Liver (tissue), 9 donors: Measurements from ENCODE around the gene ULK2. TPM values are rescaled to one million over a fixed set of nuclear protein-coding genes. Genes with fewer than 3 reads are reported as not detected.

Experiments used
- DNase-seq: peaks from one replicate; pipeline ENCODE4 v3.0.0-alpha.2; 2017; ENCODE audit warnings: low spot score
- H3K27ac ChIP-seq, 2 donors: one replicate each; pipeline ENCODE4 v1.7.0; 2013; ENCODE audit warnings: inconsistent platforms in 2 of 2, low read length in 2 of 2, control low read depth in 1 of 2, low read depth in 1 of 2, mild to moderate bottlenecking in 1 of 2
- H3K27me3 ChIP-seq, 4 donors: one replicate each; pipeline versions ENCODE4 v1.6.1 to v1.7.0; 2013; ENCODE audit warnings: low read length in 3 of 4, inconsistent platforms in 1 of 4, mild to moderate bottlenecking in 1 of 4, moderate library complexity in 1 of 4; ENCODE audit not compliant: control insufficient read depth in 4 of 4, insufficient read depth in 4 of 4
- H3K36me3 ChIP-seq, 4 donors: one replicate each; pipeline versions ENCODE4 v1.6.1 to v1.7.0; 2013; ENCODE audit warnings: low read length in 3 of 4, mild to moderate bottlenecking in 3 of 4, low read depth in 1 of 4, moderate library complexity in 1 of 4; ENCODE audit not compliant: control insufficient read depth in 4 of 4, insufficient read depth in 3 of 4
- H3K4me1 ChIP-seq, 4 donors: one replicate each; pipeline versions ENCODE4 v1.6.1 to v1.7.0; 2013; ENCODE audit warnings: low read length in 3 of 4, mild to moderate bottlenecking in 3 of 4, moderate library complexity in 1 of 4; ENCODE audit not compliant: control insufficient read depth in 4 of 4, insufficient read depth in 4 of 4
- H3K4me3 ChIP-seq, 3 donors: one replicate each; pipeline versions ENCODE4 v1.6.1 to v1.7.0; 2013; ENCODE audit warnings: low read length in 3 of 3, control low read depth in 1 of 3, low read depth in 1 of 3, mild to moderate bottlenecking in 1 of 3
- H3K9ac ChIP-seq, 2 donors: one replicate each; pipeline ENCODE4 v1.7.0; 2013; ENCODE audit warnings: low read length in 2 of 2, mild to moderate bottlenecking in 2 of 2, moderate library complexity in 2 of 2, control low read depth in 1 of 2, low read depth in 1 of 2
- H3K9me3 ChIP-seq, 4 donors: one replicate each; pipeline versions ENCODE4 v1.6.1 to v1.7.0; 2013; ENCODE audit warnings: low read length in 3 of 4; ENCODE audit not compliant: control insufficient read depth in 4 of 4
- EGR1 ChIP-seq, 2 donors: IDR thresholded peaks; 2 replicates each; pipeline ENCODE4 v1.6.1; 2016 to 2018; ENCODE audit warnings: antibody characterized with exemption in 2 of 2, low read depth in 2 of 2
- FOXA1 ChIP-seq: IDR thresholded peaks from 2 replicates; pipeline ENCODE4 v1.6.1; 2016; ENCODE audit warnings: antibody characterized with exemption
- FOXA2 ChIP-seq: IDR thresholded peaks from 2 replicates; pipeline ENCODE4 v1.6.1; 2016; ENCODE audit warnings: antibody characterized with exemption
- GABPA ChIP-seq, 2 donors: IDR thresholded peaks in 1 of 2; conservative IDR thresholded peaks in 1 of 2; 2 replicates each; pipeline ENCODE4 v1.6.1; 2016; ENCODE audit warnings: antibody characterized with exemption in 2 of 2, mild to moderate bottlenecking in 1 of 2, moderate library complexity in 1 of 2
- HNF4G ChIP-seq: IDR thresholded peaks from 2 replicates; pipeline ENCODE4 v1.6.1; 2016; ENCODE audit warnings: antibody characterized with exemption
- JUND ChIP-seq, 2 donors: IDR thresholded peaks; 2 replicates each; pipeline ENCODE4 v1.6.1; 2016; ENCODE audit warnings: antibody characterized with exemption in 2 of 2
- NR2F2 ChIP-seq: IDR thresholded peaks from 2 replicates; pipeline ENCODE4 v1.6.1; 2016; ENCODE audit warnings: antibody characterized with exemption
- RAD21 ChIP-seq, 2 donors: IDR thresholded peaks; 2 replicates each; pipeline ENCODE4 v1.6.1; 2016; ENCODE audit warnings: antibody characterized with exemption in 2 of 2, mild to moderate bottlenecking in 2 of 2
- RXRA ChIP-seq, 2 donors: IDR thresholded peaks; 2 replicates each; pipeline ENCODE4 v1.6.1; 2017 to 2018; ENCODE audit warnings: antibody characterized with exemption in 2 of 2, mild to moderate bottlenecking in 1 of 2
- TAF1 ChIP-seq: conservative IDR thresholded peaks from 2 replicates; pipeline ENCODE4 v1.6.1; 2016; ENCODE audit warnings: antibody characterized with exemption, mild to moderate bottlenecking
- YY1 ChIP-seq: IDR thresholded peaks from 2 replicates; pipeline ENCODE4 v1.6.1; 2016; ENCODE audit warnings: antibody characterized with exemption, mild to moderate bottlenecking
- WGBS: extraction: QIAGEN DNeasy Blood & Tissue Kit; methylation state at CpG from one replicate; pipeline ENCODE4 v1.1.7; 2013; 5-methylcytosine and 5-hydroxymethylcytosine counted together
- polyA plus RNA-seq, 2 donors: library from polyadenylated mRNA; stranded (reverse) in 1 of 2; unstranded in 1 of 2; fragments of 200-250 nt in 1 of 2; fragments of >200 nt in 1 of 2; fragmentation: Nextera tagmentation in 1 of 2; extraction: Ambion mirVana in 1 of 2; gene quantifications; one replicate each; pipeline versions ENCODE4 v1.2.1 to v1.2.3, GENCODE V29; 2013 to 2015
- total RNA-seq, 2 donors: library from RNA; depleted of rRNA; stranded (reverse); fragments of >200 nt; gene quantifications; one replicate each; pipeline ENCODE4 v1.2.3, GENCODE V29; 2014
- TF ChIP-seq, protein P1 (sequence below): fragments of 150-350 bp; IDR thresholded peaks from 2 replicates; pipeline ENCODE4 v1.5.1; 2017; ENCODE audit warnings: improper control_type of control experiment, low read depth, low read length; ENCODE audit not compliant: missing input control
- TF ChIP-seq, protein P2 (sequence below): IDR thresholded peaks from 2 replicates; pipeline ENCODE4 v1.6.1; 2016; ENCODE audit warnings: antibody characterized with exemption, mild to moderate bottlenecking
- TF ChIP-seq, protein P3 (sequence below): IDR thresholded peaks from 2 replicates; pipeline ENCODE4 v1.6.1; 2016; ENCODE audit warnings: antibody characterized with exemption
- TF ChIP-seq, protein P4 (sequence below): IDR thresholded peaks from 2 replicates; pipeline ENCODE4 v1.6.1; 2016; ENCODE audit warnings: antibody characterized with exemption
- TF ChIP-seq, protein P5 (sequence below): IDR thresholded peaks from 2 replicates; pipeline ENCODE4 v1.6.1; 2016; ENCODE audit warnings: antibody characterized with exemption
- donor health status: healthy.
- donor health status: healthy.
- donor health status: healthy.
- donor health status: healthy.
- donor health status: healthy.

The ULK2 gene
- total and polyA plus RNA-seq, 4 donors = 0.89 to 7.9 (median 4.2) TPM

DNA sequence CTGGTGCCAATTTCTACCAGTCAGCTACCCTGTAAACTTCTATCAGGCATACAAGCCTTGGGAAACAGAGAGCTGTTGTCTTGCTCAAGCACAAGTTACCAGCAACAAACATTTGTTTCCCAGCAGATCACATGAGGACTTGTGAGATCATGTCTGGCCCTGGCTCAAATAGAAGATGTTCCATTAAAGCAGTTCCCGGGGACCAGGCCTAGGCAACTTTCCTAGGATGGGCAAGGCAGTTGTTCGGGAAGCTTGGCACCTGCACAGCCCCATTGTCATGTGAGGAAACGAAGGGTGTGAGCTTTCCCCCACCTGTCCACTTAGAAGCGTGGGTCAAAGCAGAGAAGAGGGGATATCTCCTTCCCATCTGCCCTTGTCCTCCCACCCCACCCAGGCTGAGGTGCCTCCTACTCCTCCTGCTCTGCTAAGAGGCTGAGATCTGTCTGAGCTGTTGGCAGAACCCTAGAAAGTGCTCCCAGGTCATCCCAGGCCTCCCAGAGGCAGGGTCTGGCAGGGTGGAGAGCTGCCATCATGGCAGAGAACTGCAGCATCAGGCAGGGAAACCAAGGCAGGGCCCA is 140.1 kb downstream of the ULK2 start (continued):
- TF ChIP-seq, protein P1, sequence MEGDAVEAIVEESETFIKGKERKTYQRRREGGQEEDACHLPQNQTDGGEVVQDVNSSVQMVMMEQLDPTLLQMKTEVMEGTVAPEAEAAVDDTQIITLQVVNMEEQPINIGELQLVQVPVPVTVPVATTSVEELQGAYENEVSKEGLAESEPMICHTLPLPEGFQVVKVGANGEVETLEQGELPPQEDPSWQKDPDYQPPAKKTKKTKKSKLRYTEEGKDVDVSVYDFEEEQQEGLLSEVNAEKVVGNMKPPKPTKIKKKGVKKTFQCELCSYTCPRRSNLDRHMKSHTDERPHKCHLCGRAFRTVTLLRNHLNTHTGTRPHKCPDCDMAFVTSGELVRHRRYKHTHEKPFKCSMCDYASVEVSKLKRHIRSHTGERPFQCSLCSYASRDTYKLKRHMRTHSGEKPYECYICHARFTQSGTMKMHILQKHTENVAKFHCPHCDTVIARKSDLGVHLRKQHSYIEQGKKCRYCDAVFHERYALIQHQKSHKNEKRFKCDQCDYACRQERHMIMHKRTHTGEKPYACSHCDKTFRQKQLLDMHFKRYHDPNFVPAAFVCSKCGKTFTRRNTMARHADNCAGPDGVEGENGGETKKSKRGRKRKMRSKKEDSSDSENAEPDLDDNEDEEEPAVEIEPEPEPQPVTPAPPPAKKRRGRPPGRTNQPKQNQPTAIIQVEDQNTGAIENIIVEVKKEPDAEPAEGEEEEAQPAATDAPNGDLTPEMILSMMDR = no peak
- peak in 1 of 2 donors; percentile 70 for TF ChIP-seq EGR1 (IDR thresholded peaks at IDR 0.05; ENCODE audit: low read depth in 2 of 2)
- no peak for TF ChIP-seq TAF1
- TF ChIP-seq RAD21 (IDR thresholded peaks at IDR 0.05) = peak in 1 of 2 donors; percentile 49

DNA sequence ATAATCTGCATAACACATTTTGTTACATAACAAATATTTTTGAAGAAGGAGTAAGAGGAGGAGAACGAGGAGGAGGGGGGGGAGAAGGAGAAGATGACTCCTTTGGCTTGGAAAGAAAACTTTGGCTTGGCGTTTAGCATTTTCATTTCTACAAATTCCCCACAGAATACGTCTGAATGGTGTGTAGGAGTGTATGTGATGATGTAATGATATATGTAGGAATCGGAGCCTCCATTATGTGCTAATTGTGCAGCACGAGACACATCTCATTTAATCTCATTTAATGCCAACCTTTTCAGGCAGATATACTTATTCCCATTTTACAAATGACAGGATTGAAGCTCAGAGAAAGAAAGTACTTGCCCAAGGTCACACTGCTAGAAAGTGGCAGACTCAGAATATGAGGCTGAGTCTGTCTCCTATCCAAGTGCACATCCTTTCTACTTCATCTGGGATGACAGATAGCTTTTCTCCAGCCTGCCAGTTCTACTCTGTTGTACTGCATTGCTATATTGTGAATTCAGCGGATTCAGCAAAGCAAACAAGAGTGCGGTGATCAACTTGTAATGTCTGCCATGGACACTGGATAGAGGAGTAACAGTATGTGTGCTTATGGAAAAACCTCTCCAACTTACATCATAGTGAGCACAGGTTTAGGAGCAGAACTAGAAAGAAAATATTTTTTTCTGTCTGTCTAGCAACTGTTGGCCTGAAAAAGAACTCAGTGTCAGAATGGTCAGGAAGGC is 140.9 kb downstream of the ULK2 start:
- no peak for TF ChIP-seq TAF1
- TF ChIP-seq, protein P2, sequence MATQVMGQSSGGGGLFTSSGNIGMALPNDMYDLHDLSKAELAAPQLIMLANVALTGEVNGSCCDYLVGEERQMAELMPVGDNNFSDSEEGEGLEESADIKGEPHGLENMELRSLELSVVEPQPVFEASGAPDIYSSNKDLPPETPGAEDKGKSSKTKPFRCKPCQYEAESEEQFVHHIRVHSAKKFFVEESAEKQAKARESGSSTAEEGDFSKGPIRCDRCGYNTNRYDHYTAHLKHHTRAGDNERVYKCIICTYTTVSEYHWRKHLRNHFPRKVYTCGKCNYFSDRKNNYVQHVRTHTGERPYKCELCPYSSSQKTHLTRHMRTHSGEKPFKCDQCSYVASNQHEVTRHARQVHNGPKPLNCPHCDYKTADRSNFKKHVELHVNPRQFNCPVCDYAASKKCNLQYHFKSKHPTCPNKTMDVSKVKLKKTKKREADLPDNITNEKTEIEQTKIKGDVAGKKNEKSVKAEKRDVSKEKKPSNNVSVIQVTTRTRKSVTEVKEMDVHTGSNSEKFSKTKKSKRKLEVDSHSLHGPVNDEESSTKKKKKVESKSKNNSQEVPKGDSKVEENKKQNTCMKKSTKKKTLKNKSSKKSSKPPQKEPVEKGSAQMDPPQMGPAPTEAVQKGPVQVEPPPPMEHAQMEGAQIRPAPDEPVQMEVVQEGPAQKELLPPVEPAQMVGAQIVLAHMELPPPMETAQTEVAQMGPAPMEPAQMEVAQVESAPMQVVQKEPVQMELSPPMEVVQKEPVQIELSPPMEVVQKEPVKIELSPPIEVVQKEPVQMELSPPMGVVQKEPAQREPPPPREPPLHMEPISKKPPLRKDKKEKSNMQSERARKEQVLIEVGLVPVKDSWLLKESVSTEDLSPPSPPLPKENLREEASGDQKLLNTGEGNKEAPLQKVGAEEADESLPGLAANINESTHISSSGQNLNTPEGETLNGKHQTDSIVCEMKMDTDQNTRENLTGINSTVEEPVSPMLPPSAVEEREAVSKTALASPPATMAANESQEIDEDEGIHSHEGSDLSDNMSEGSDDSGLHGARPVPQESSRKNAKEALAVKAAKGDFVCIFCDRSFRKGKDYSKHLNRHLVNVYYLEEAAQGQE = no peak
- no peak for TF ChIP-seq HNF4G
- TF ChIP-seq FOXA1 = peak; percentile 2
- TF ChIP-seq, protein P3, sequence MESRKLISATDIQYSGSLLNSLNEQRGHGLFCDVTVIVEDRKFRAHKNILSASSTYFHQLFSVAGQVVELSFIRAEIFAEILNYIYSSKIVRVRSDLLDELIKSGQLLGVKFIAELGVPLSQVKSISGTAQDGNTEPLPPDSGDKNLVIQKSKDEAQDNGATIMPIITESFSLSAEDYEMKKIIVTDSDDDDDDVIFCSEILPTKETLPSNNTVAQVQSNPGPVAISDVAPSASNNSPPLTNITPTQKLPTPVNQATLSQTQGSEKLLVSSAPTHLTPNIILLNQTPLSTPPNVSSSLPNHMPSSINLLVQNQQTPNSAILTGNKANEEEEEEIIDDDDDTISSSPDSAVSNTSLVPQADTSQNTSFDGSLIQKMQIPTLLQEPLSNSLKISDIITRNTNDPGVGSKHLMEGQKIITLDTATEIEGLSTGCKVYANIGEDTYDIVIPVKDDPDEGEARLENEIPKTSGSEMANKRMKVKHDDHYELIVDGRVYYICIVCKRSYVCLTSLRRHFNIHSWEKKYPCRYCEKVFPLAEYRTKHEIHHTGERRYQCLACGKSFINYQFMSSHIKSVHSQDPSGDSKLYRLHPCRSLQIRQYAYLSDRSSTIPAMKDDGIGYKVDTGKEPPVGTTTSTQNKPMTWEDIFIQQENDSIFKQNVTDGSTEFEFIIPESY = no peak
- peak overlapping the region; percentile 80 to 88 for H3K27ac ChIP-seq
- H3K36me3 ChIP-seq = no peaks in the 10 kb centered on the region
- H3K4me3 ChIP-seq = no peak overlapping the region
- no peak for DNase-seq
- H3K27me3 ChIP-seq = no peaks in the 10 kb centered on the region
- WGBS = 93% methylated on average over 7 of the region's 7 CpGs
- no peaks in the 10 kb centered on the region for H3K9me3 ChIP-seq
- H3K4me1 ChIP-seq = peaks cover 5 to 11% (median 8%) of the 10 kb centered on the region in 4 donors
- H3K9ac ChIP-seq = peak overlapping the region in 1 of 2 donors; percentile 23

DNA sequence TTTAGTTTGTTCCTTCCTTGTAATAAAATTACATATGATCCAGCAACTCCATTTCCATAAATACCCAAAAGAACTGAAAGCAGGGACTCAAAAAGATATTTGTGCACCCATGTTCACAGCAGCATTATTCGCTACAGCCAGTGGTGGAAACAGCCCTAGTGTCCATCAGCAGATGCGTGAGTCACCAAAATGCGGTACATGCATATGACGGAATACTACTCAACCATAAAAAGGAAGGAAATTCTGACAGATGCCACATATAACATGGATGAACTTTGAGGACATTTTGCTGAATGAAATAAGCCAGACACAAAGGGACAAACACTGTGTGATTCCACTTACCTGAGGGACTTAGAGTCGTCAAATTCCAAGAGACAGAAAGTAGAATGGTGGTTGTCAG is 142.2 kb downstream of the ULK2 start:
- Histone ChIP-seq H3K4me1 (peaks cover 8 to 17% (median 11%) of the 10 kb centered on the region in 4 donors), H3K27ac (no peak overlapping the region)
- TF ChIP-seq JUND (IDR thresholded peaks at IDR 0.05) = no peak
- no peak for TF ChIP-seq RAD21 (IDR thresholded peaks at IDR 0.05)
- TF ChIP-seq, protein P3 = no peak
- TF ChIP-seq FOXA2 = no peak
- no peak for TF ChIP-seq TAF1
- no peak for TF ChIP-seq EGR1 (IDR thresholded peaks at IDR 0.05; ENCODE audit: low read depth in 2 of 2)
- TF ChIP-seq HNF4G = no peak
- TF ChIP-seq GABPA (IDR thresholded peaks at IDR 0.05 in 1 of 2, conservative IDR thresholded peaks at IDR 0.05 in 1 of 2) = no peak
- TF ChIP-seq NR2F2 = no peak
- TF ChIP-seq, protein P4, sequence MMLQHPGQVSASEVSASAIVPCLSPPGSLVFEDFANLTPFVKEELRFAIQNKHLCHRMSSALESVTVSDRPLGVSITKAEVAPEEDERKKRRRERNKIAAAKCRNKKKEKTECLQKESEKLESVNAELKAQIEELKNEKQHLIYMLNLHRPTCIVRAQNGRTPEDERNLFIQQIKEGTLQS = no peak
- no peak for TF ChIP-seq YY1
- no peak for TF ChIP-seq RXRA (IDR thresholded peaks at IDR 0.05)
- TF ChIP-seq, protein P5, sequence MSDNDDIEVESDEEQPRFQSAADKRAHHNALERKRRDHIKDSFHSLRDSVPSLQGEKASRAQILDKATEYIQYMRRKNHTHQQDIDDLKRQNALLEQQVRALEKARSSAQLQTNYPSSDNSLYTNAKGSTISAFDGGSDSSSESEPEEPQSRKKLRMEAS = no peak
- TF ChIP-seq FOXA1 = no peak

More for the DNA sequence above, 142.2 kb downstream of the ULK2 start:
- H3K4me3 ChIP-seq = no peak overlapping the region
- no peak for DNase-seq
- H3K9ac ChIP-seq = no peak overlapping the region
- WGBS = 93% methylated on average over 5 of the region's 5 CpGs
- no peaks in the 10 kb centered on the region for H3K27me3 ChIP-seq
- H3K36me3 ChIP-seq = no peaks in the 10 kb centered on the region
- no peaks in the 10 kb centered on the region for H3K9me3 ChIP-seq
